Right lobe of liver (tissue), 6 donors: Measurements from ENCODE around the gene HIPK1. TPM values are rescaled to one million over a fixed set of nuclear protein-coding genes. Genes with fewer than 3 reads are reported as not detected.

Experiments used
- ATAC-seq, 4 donors: fragments of 200-7000 bp; cut with Tn5 transposase; one replicate each; pipeline ENCODE4 v1.9.1; 2020; ENCODE audit warnings: mild to moderate bottlenecking in 4 of 4, moderate library complexity in 4 of 4
- DNase-seq, 3 donors: peaks; one replicate each; pipeline ENCODE4 v3.0.0-alpha.2; 2020
- H3K27ac ChIP-seq, 3 donors: fragments of 200-600 bp; one replicate each; pipeline ENCODE4 v1.8.0; 2022
- H3K27me3 ChIP-seq, 2 donors: fragments of 200-600 bp; one replicate each; pipeline ENCODE4 v1.8.0; 2022
- H3K36me3 ChIP-seq, 4 donors: fragments of 200-600 bp; sonication (generic) in 1 of 4; one replicate each; pipeline versions ENCODE4 v1.5.1 to v1.8.0; 2017 to 2022; ENCODE audit warnings: control low read depth in 1 of 4
- H3K4me1 ChIP-seq, 4 donors: fragments of 200-600 bp; sonication (generic) in 1 of 4; one replicate each; pipeline versions ENCODE4 v1.5.1 to v1.8.0; 2017 to 2022; ENCODE audit warnings: control low read depth in 1 of 4
- H3K4me3 ChIP-seq, 3 donors: fragments of 200-600 bp; one replicate each; pipeline ENCODE4 v1.8.0; 2022
- H3K9me3 ChIP-seq, 4 donors: fragments of 200-600 bp; sonication (generic) in 1 of 4; one replicate each; pipeline versions ENCODE4 v1.5.1 to v1.8.0; 2017 to 2022; ENCODE audit warnings: control low read depth in 1 of 4
- CTCF ChIP-seq, 4 donors: fragments of 200-600 bp in 3 of 4; fragments of 450-650 bp in 1 of 4; IDR thresholded peaks; one replicate each; pipeline versions ENCODE4 v1.5.1 to v1.8.0; 2016 to 2022; ENCODE audit warnings: antibody characterized with exemption in 4 of 4, mild to moderate bottlenecking in 2 of 4
- POLR2A ChIP-seq: fragments of 450-650 bp; IDR thresholded peaks from one replicate; pipeline ENCODE4 v1.6.1; 2017; ENCODE audit warnings: antibody characterized with exemption, mild to moderate bottlenecking
- WGBS: methylation state at CpG from one replicate; pipeline ENCODE4 v1.1.6; 2018; ENCODE audit warnings: low coverage, low lambda C conversion rate; ENCODE audit not compliant: insufficient coverage; ENCODE audit errors: missing lambda C conversion rate; 5-methylcytosine and 5-hydroxymethylcytosine counted together
- intact Hi-C, 2 donors: fragments of 100-400 bp; cut with DNase I; formaldehyde crosslinking; loops; one replicate each; pipeline versions ENCODE4 v1.11.2 to v1.14.1; 2022
- total RNA-seq, 6 experiments: library from RNA; depleted of rRNA in 2 of 6; stranded (reverse); fragments of >200 nt in 2 of 6; fragmentation: NEBNext Ultra II Directional in 3 of 6; extraction: Animal tissue kit (Norgen Biotek cat#: 25700) in 3 of 6; gene quantifications; one replicate each; pipeline versions ENCODE4 v1.1.0 to v1.2.4, GENCODE V29; 2016 to 2023
- donor health status: DM: no; HTN: yes; CAD: no.
- donor health status: DM: no; HTN: no; CAD: no.
- donor health status: DM: no; HTN: no; CAD: no.
- donor health status: DM: no; HTN: yes; CAD: no.
- donor health status: DM: no; HTN: yes; CAD: no.

The HIPK1 gene
- total RNA-seq, 6 experiments from 2014 or later, result 19.0 to 29.6 (median 23.5) TPM

GRCh38 chr1:114025609-114026401, 96.7 kb downstream of the HIPK1 start:
- DNase-seq, result no peak
- Histone ChIP-seq H3K27ac (no peak overlapping the region), H3K4me3 (no peak overlapping the region), H3K36me3 (no peaks in the 10 kb centered on the region), H3K4me1 (no peaks in the 10 kb centered on the region), H3K27me3 (no peaks in the 10 kb centered on the region), H3K9me3 (no peaks in the 10 kb centered on the region)
- ATAC-seq, result no peak
- WGBS, result 69% methylated on average over 4 of the region's 5 CpGs
- TF ChIP-seq POLR2A, result no peak
- no peak for TF ChIP-seq CTCF (IDR thresholded peaks at IDR 0.05)
- intact Hi-C loops, result no loop called here

GRCh38 chr1:114026797-114027196, 97.7 kb downstream of the HIPK1 start:
- TF ChIP-seq CTCF (IDR thresholded peaks at IDR 0.05) (no peak), POLR2A (no peak)
- ATAC-seq (no peak), DNase-seq (no peak)
- Histone ChIP-seq H3K4me1 (no peaks in the 10 kb centered on the region), H3K27ac (no peak overlapping the region), H3K9me3 (no peaks in the 10 kb centered on the region), H3K36me3 (no peaks in the 10 kb centered on the region), H3K4me3 (no peak overlapping the region), H3K27me3 (no peaks in the 10 kb centered on the region)
- WGBS, result 69% methylated on average over 3 of the region's 6 CpGs
- intact Hi-C loops, result no loop called here

Other genes starting within 250 kb of the HIPK1 start
- gene PHTF1, start 169.8 kb upstream of the HIPK1 start, total RNA-seq, result 1 to 10 TPM; 4.7 to 8.7 (median 6.1) TPM
- 1 to 10 TPM; 4.1 to 5.9 (median 5.0) TPM for gene RSBN1, start 116.8 kb upstream of the HIPK1 start, total RNA-seq
- gene PTPN22, start 57.6 kb upstream of the HIPK1 start, total RNA-seq, result 1 to 10 TPM in 4 of 6 experiments, under 1 TPM in 2; 0.48 to 1.6 (median 1.2) TPM
- under 1 TPM in 5 of 6 experiments, not detected in 1; 0.06 to 0.73 (median 0.13) TPM for gene BCL2L15, start 41.7 kb upstream of the HIPK1 start, total RNA-seq
- gene AP4B1, start 24.5 kb upstream of the HIPK1 start, total RNA-seq, result 1 to 10 TPM; 6.0 to 9.0 (median 7.0) TPM
- gene DCLRE1B, start 24.0 kb upstream of the HIPK1 start, total RNA-seq, result 1 to 10 TPM; 1.6 to 3.3 (median 1.9) TPM
- gene OLFML3, start 50.1 kb downstream of the HIPK1 start, total RNA-seq, result 10 to 100 TPM in 1 of 6 experiments, 1 to 10 TPM in 5; 1.8 to 13.8 (median 6.6) TPM
- not detected for gene SYT6, start 224.5 kb downstream of the HIPK1 start, total RNA-seq